Hepatocyte (in vitro differentiated cells): Measurements from ENCODE around the gene IFNA1. TPM values are rescaled to one million over a fixed set of nuclear protein-coding genes. Genes with fewer than 3 reads are reported as not detected.

ENCODE experiments used
- DNase-seq: peaks from one replicate; pipeline ENCODE4 v3.0.0-alpha.2; 2016; ENCODE audit warnings: low spot score
- H2AFZ ChIP-seq: fragments of 200-600 bp; sonication (generic); 2 replicates; pipeline ENCODE4 v1.6.0; 2016; ENCODE audit warnings: antibody characterized with exemption, mild to moderate bottlenecking
- H3K27ac ChIP-seq: fragments of 200-600 bp; sonication (generic); 2 replicates; pipeline ENCODE4 v1.5.1; 2016; ENCODE audit warnings: mild to moderate bottlenecking
- H3K27me3 ChIP-seq: fragments of 200-600 bp; sonication (generic); 2 replicates; pipeline ENCODE4 v1.6.1; 2016
- H3K36me3 ChIP-seq: fragments of 200-600 bp; sonication (generic); replicated peaks from 2 replicates; pipeline ENCODE4 v1.5.1; 2016; ENCODE audit warnings: low read depth; ENCODE audit not compliant: insufficient read depth
- H3K4me1 ChIP-seq: fragments of 200-600 bp; sonication (generic); 2 replicates; pipeline ENCODE4 v1.5.1; 2016; ENCODE audit warnings: mild to moderate bottlenecking, moderate library complexity; ENCODE audit not compliant: insufficient read depth
- H3K4me2 ChIP-seq: fragments of 200-600 bp; sonication (generic); 2 replicates; pipeline ENCODE4 v1.6.0; 2016
- H3K4me3 ChIP-seq: fragments of 200-600 bp; sonication (generic); 2 replicates; pipeline ENCODE4 v1.5.1; 2016; ENCODE audit warnings: mild to moderate bottlenecking
- H3K79me2 ChIP-seq: fragments of 200-600 bp; sonication (generic); 2 replicates; pipeline ENCODE4 v1.6.0; 2017; ENCODE audit warnings: mild to moderate bottlenecking
- H3K9me2 ChIP-seq: fragments of 200-600 bp; sonication (generic); replicated peaks from 2 replicates; pipeline ENCODE4 v1.6.0; 2017; ENCODE audit warnings: mild to moderate bottlenecking; ENCODE audit not compliant: insufficient read depth
- H3K9me3 ChIP-seq: fragments of 200-600 bp; sonication (generic); 2 replicates; pipeline ENCODE4 v1.5.1; 2016; ENCODE audit warnings: low read depth, mild to moderate bottlenecking
- H4K20me1 ChIP-seq: fragments of 200-600 bp; sonication (generic); 2 replicates; pipeline ENCODE4 v1.6.0; 2016; ENCODE audit warnings: mild to moderate bottlenecking; ENCODE audit not compliant: insufficient read depth, poor library complexity, severe bottlenecking
- EZH2 ChIP-seq: fragments of 200-600 bp; sonication (generic); IDR thresholded peaks from 2 replicates; pipeline ENCODE4 v1.6.1; 2016; ENCODE audit warnings: antibody characterized with exemption, mild to moderate bottlenecking, borderline replicate concordance
- EZH2phosphoT487 ChIP-seq: fragments of 200-600 bp; sonication (generic); IDR thresholded peaks from one replicate; pipeline ENCODE4 v1.6.1; 2018; ENCODE audit warnings: antibody characterized with exemption, mild to moderate bottlenecking, low read depth, moderate library complexity; ENCODE audit not compliant: unreplicated experiment, severe bottlenecking
- WGBS: methylation state at CpG from one replicate; pipeline ENCODE4 v1.1.6; 2016; ENCODE audit warnings: low lambda C conversion rate; ENCODE audit errors: missing lambda C conversion rate; 5-methylcytosine and 5-hydroxymethylcytosine counted together
- polyA plus RNA-seq: library from polyadenylated mRNA; unstranded; fragments of >200 nt; fragmentation: Nextera tagmentation; extraction: Ambion mirVana; gene quantifications from 2 replicates; pipeline ENCODE4 v1.2.1, GENCODE V29; 2016
- total RNA-seq: library from RNA; depleted of rRNA; stranded (reverse); fragments of >200 nt; gene quantifications from 2 replicates; pipeline ENCODE4 v1.2.3, GENCODE V29; 2014
- TF ChIP-seq, protein P1 (sequence below): fragments of 200-600 bp; sonication (generic); IDR thresholded peaks from 2 replicates; pipeline ENCODE4 v1.5.1; 2016; ENCODE audit warnings: antibody characterized with exemption, mild to moderate bottlenecking; ENCODE audit not compliant: poor library complexity

The IFNA1 gene
- total and polyA plus RNA-seq, 2 experiments from 2014 or later = not detected

DNA sequence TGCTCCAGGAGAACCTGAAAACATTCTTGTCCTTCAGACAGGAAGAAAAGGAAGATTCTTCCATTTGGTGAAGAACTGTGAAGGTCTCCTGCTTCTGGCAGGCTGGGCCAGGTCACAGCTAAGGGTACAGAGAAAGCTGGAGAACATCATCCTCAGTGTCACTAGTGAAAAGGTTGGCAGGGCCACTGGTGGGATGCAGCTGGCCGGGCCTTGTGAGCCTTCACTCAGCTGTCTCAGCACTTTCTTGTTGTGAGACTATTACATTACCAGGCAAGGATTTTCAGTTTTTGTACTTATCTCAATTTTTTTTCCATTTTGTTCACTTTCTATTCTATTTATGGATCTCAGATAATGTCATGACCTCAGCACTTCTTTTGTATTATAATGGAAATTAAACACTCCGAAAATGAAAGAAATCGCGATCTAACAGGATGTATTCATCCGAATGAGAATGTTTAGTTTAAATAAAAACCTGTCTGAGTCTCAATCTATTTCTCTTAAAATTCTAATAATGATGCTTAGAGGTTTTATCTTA lies 41.2 kb upstream of the IFNA1 start:
- no peak overlapping the region for H2AFZ ChIP-seq
- peaks cover 10% of the 10 kb centered on the region for H3K4me1 ChIP-seq
- no peaks in the 10 kb centered on the region for H3K9me2 ChIP-seq
- WGBS = 95% methylated on average over 5 of the region's 5 CpGs
- TF ChIP-seq EZH2 = no peak
- TF ChIP-seq, protein P1, sequence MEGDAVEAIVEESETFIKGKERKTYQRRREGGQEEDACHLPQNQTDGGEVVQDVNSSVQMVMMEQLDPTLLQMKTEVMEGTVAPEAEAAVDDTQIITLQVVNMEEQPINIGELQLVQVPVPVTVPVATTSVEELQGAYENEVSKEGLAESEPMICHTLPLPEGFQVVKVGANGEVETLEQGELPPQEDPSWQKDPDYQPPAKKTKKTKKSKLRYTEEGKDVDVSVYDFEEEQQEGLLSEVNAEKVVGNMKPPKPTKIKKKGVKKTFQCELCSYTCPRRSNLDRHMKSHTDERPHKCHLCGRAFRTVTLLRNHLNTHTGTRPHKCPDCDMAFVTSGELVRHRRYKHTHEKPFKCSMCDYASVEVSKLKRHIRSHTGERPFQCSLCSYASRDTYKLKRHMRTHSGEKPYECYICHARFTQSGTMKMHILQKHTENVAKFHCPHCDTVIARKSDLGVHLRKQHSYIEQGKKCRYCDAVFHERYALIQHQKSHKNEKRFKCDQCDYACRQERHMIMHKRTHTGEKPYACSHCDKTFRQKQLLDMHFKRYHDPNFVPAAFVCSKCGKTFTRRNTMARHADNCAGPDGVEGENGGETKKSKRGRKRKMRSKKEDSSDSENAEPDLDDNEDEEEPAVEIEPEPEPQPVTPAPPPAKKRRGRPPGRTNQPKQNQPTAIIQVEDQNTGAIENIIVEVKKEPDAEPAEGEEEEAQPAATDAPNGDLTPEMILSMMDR = no peak
- no peak for TF ChIP-seq EZH2phosphoT487
- H3K27ac ChIP-seq = no peak overlapping the region
- no peaks in the 10 kb centered on the region for H3K36me3 ChIP-seq
- H3K79me2 ChIP-seq = no peaks in the 10 kb centered on the region
- no peak for DNase-seq
- no peaks in the 10 kb centered on the region for H3K9me3 ChIP-seq
- no peaks in the 10 kb centered on the region for H4K20me1 ChIP-seq
- no peak overlapping the region for H3K4me2 ChIP-seq
- H3K27me3 ChIP-seq = peaks cover 53% of the 10 kb centered on the region
- H3K4me3 ChIP-seq = no peak overlapping the region

DNA sequence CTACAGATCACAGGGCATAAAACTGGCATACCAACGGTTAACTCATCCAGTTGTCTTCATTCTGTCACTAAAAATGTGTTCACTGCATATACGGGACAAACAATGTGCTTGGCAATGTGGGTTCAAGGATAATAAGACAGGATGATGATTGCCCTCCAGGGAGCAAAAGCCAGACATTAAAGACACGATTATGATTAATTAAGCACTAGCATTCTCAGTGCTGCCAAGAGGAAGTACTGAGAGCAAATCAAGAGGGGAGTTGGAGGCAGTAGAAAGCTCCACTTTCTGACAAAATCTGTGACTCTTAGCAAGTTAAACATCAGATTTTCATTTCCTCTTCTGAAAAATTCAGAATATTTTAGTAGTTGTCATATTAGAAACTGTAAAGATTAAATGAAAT lies 40.3 kb upstream of the IFNA1 start:
- WGBS = 66% methylated on average over 3 of the region's 3 CpGs
- TF ChIP-seq, protein P1 = no peak
- TF ChIP-seq EZH2phosphoT487 (no peak), EZH2 (no peak)
- H2AFZ ChIP-seq = no peak overlapping the region

DNA sequence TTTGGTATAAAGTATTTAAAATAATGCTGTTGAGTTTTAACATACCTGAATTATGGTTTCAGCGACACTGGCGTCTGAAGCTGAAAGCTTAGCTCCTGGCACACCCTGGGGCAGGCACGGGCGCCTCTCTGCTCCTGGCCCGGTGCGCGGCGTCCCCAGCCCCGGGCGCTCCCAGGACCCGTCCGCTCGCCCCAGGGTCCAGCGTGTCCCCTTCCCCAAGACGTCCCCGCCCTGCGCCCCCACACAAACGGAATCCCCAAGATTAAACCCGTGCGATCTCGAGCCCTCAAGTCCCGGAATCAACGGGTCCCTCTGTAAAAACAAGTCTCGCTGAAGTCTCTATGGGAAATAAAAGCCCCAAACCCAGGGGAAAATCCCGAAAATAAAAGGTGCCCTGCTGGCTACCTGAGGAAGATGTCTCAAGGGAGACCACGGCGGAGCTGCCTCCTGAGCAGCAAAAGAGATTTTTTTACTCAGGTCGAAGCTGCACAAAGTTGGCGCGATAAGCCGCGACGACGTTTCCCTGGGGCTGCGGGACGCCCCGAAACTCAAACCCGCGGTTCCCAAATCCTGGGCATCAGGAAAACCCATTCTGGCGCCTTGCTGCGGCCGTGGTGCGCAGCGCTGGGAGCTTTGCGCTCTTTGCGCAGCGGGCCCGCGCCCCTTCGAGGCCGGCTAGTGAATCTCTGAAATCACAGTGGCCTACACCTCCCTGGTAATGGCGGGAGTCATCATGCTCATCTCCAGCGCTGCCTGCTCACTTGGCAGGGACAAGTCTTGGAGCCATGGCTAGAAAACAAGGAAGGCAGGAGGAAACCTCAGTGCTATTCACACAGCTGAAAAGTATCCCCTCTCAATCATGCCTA lies 37.6 kb upstream of the IFNA1 start:
- H4K20me1 ChIP-seq = no peaks in the 10 kb centered on the region
- H2AFZ ChIP-seq = peak overlapping the region; percentile 82
- peak; percentile 20 for DNase-seq
- no peaks in the 10 kb centered on the region for H3K79me2 ChIP-seq
- H3K9me2 ChIP-seq = no peaks in the 10 kb centered on the region
- H3K27me3 ChIP-seq = peaks cover 43% of the 10 kb centered on the region
- no peaks in the 10 kb centered on the region for H3K9me3 ChIP-seq
- H3K27ac ChIP-seq = no peak overlapping the region
- 3% methylated on average over 53 of the region's 53 CpGs for WGBS
- peak overlapping the region; percentile 25 for H3K4me3 ChIP-seq
- H3K4me1 ChIP-seq = peaks cover 10% of the 10 kb centered on the region
- H3K4me2 ChIP-seq = peak overlapping the region; percentile 97
- TF ChIP-seq EZH2 (peak; percentile 58), EZH2phosphoT487 (no peak)
- TF ChIP-seq, protein P1 = peak; percentile 15
- no peaks in the 10 kb centered on the region for H3K36me3 ChIP-seq

More for the DNA sequence above, 40.3 kb upstream of the IFNA1 start:
- H3K4me3 ChIP-seq = no peak overlapping the region
- H3K27me3 ChIP-seq = peaks cover 58% of the 10 kb centered on the region
- H3K4me1 ChIP-seq = peaks cover 10% of the 10 kb centered on the region
- no peaks in the 10 kb centered on the region for H4K20me1 ChIP-seq
- no peak overlapping the region for H3K27ac ChIP-seq
- H3K4me2 ChIP-seq = no peak overlapping the region
- no peaks in the 10 kb centered on the region for H3K9me3 ChIP-seq
- no peak for DNase-seq
- no peaks in the 10 kb centered on the region for H3K36me3 ChIP-seq
- no peaks in the 10 kb centered on the region for H3K9me2 ChIP-seq
- no peaks in the 10 kb centered on the region for H3K79me2 ChIP-seq
